ENCODE measurements around the gene IL7R. TPM values are rescaled to one million over a fixed set of nuclear protein-coding genes. Genes with fewer than 3 reads are reported as not detected.

The IL7R gene
- total and polyA plus RNA-seq, 2 of the 4 experiments (the other 2 are of a cell fraction): 40.7 to 71.7 TPM

DNA sequence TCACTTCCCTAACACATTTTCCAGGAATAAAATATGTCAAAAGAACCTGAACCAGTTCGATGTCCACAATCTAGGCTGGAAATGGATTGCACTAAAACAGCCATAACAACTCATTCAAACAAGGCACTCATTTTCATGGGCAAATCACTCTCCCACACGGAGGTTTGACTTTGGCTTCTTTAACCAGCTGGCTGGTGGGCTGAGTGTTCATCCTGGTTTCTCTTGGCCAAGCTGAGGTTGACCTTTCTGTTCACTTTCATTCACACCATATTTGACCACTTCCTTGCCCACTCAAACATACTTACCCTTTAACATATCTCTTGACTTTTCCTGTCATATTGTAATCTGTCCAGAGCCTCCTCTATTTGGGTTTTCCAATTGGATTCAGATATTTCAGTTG, 5.4 kb downstream of the IL7R start:
- peak overlapping the region; percentile 2; the same call in 1 of the 2 replicates for H3K56ac ChIP-seq (ENCODE audit: extremely low read depth, insufficient read depth, low read length)
- BruUV-seq (replicated peaks): no TSS peak
- H3K27me3 ChIP-seq (ENCODE audit: control insufficient read depth, insufficient read depth, low read length): no peaks in the 10 kb centered on the region
- 90% methylated on average over 2 of the region's 2 CpGs; no CpG with 5 or more reads in 1 of the 2 experiments for WGBS, 2 experiments (ENCODE audit: extremely low coverage in 2 of 2, insufficient read length in 1 of 2)
- H4K91ac ChIP-seq (ENCODE audit: insufficient read depth, low read depth, low read length): peak overlapping the region; percentile 77
- TF ChIP-seq MXI1 (IDR thresholded peaks at IDR 0.05; ENCODE audit: borderline replicate concordance, low read depth, low read length): no peak
- no peak for TF ChIP-seq MAZ (IDR thresholded peaks at IDR 0.05; ENCODE audit: borderline replicate concordance, low read depth, low read length)
- TF ChIP-seq BHLHE40 (IDR thresholded peaks at IDR 0.05; ENCODE audit: low read depth, low read length): no peak
- TF ChIP-seq POLR2A (IDR thresholded peaks at IDR 0.05; ENCODE audit: low read depth, low read length): no peak
- TF ChIP-seq CEBPB (IDR thresholded peaks at IDR 0.05; ENCODE audit: low read depth, low read length): no peak
- no peak for TF ChIP-seq RFX5 (IDR thresholded peaks at IDR 0.05; ENCODE audit: low read depth, low read length)
- no peak for TF ChIP-seq NFE2L2 (IDR thresholded peaks at IDR 0.05; ENCODE audit: low read depth, low read length)
- TF ChIP-seq, protein P1, sequence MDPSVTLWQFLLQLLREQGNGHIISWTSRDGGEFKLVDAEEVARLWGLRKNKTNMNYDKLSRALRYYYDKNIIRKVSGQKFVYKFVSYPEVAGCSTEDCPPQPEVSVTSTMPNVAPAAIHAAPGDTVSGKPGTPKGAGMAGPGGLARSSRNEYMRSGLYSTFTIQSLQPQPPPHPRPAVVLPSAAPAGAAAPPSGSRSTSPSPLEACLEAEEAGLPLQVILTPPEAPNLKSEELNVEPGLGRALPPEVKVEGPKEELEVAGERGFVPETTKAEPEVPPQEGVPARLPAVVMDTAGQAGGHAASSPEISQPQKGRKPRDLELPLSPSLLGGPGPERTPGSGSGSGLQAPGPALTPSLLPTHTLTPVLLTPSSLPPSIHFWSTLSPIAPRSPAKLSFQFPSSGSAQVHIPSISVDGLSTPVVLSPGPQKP (IDR thresholded peaks at IDR 0.05; ENCODE audit: borderline replicate concordance, low read depth, low read length): no peak
- no peak for TF ChIP-seq MAFK (IDR thresholded peaks at IDR 0.05; ENCODE audit: low read depth, low read length)
- TF ChIP-seq RAD21 (IDR thresholded peaks at IDR 0.05; ENCODE audit: low read length): no peak
- no peak for TF ChIP-seq SMC3 (IDR thresholded peaks at IDR 0.05; ENCODE audit: low read depth, low read length)
- TF ChIP-seq, protein P2, sequence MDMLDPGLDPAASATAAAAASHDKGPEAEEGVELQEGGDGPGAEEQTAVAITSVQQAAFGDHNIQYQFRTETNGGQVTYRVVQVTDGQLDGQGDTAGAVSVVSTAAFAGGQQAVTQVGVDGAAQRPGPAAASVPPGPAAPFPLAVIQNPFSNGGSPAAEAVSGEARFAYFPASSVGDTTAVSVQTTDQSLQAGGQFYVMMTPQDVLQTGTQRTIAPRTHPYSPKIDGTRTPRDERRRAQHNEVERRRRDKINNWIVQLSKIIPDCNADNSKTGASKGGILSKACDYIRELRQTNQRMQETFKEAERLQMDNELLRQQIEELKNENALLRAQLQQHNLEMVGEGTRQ (IDR thresholded peaks at IDR 0.05; ENCODE audit: low read depth, low read length): no peak
- TF ChIP-seq, protein P3, sequence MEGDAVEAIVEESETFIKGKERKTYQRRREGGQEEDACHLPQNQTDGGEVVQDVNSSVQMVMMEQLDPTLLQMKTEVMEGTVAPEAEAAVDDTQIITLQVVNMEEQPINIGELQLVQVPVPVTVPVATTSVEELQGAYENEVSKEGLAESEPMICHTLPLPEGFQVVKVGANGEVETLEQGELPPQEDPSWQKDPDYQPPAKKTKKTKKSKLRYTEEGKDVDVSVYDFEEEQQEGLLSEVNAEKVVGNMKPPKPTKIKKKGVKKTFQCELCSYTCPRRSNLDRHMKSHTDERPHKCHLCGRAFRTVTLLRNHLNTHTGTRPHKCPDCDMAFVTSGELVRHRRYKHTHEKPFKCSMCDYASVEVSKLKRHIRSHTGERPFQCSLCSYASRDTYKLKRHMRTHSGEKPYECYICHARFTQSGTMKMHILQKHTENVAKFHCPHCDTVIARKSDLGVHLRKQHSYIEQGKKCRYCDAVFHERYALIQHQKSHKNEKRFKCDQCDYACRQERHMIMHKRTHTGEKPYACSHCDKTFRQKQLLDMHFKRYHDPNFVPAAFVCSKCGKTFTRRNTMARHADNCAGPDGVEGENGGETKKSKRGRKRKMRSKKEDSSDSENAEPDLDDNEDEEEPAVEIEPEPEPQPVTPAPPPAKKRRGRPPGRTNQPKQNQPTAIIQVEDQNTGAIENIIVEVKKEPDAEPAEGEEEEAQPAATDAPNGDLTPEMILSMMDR (conservative IDR thresholded peaks at IDR 0.05; ENCODE audit: low read depth, low read length): no peak
- TF ChIP-seq FOS (IDR thresholded peaks at IDR 0.05; ENCODE audit: low read depth, low read length): no peak
- no peak for TF ChIP-seq CHD1 (IDR thresholded peaks at IDR 0.05; ENCODE audit: low read depth, low read length)
- TF ChIP-seq RCOR1 (IDR thresholded peaks at IDR 0.05; ENCODE audit: insufficient replicate concordance, low read length): no peak
- H3K18ac ChIP-seq (ENCODE audit: low read depth, low read length): peak overlapping the region; percentile 97
- no peaks in the 10 kb centered on the region for H4K20me1 ChIP-seq (ENCODE audit: insufficient read depth, low read length)
- peak overlapping the region; percentile 34; the same call in 1 of the 2 replicates for H3K4me2 ChIP-seq (ENCODE audit: low read depth, low read length)
- no peak for ATAC-seq (ENCODE audit: low read depth)
- in situ Hi-C loops (cut with MboI; ENCODE audit: low sequenced_read_pairs): no loop called here
- CTCF ChIA-PET: interaction anchor here (1.3 to 1.5 kb wide), 2 partner anchors 46 to 85 kb away, joined by 5 read pairs; no protein-coding TSS in a partner anchor
- H3K4me3 ChIP-seq (ENCODE audit: insufficient read depth, low read depth, low read length): no peak overlapping the region
- H2AK5ac ChIP-seq (ENCODE audit: low read depth, low read length): peak overlapping the region; percentile 46; the same call in 1 of the 2 replicates
- peak overlapping the region; percentile 9; the same call in 1 of the 2 replicates for H3K9ac ChIP-seq (ENCODE audit: low read depth, low read length)
- H4K5ac ChIP-seq (ENCODE audit: low read depth, low read length): peak overlapping the region; percentile 91
- H2AFZ ChIP-seq (replicated peaks; ENCODE audit: low read length, poor library complexity): no peak overlapping the region
- peak overlapping the region; percentile 70 for H3K23ac ChIP-seq (ENCODE audit: low read depth, low read length)
- peaks cover 14% of the 10 kb centered on the region for H3K4me1 ChIP-seq (ENCODE audit: control insufficient read depth, insufficient read depth, low read length)
- peak overlapping the region; percentile 61 for H3K27ac ChIP-seq (ENCODE audit: insufficient read depth, low read length)
- peak overlapping the region; percentile 21 to 91; a peak in 3 of 4 replicates for H4K8ac ChIP-seq (ENCODE audit: low read depth in 2 of 2, low read length in 2 of 2)
- peak overlapping the region; percentile 87 for H2BK5ac ChIP-seq (ENCODE audit: low read depth, low read length, poor library complexity, severe bottlenecking)
- dilution Hi-C loops (cut with HindIII; ENCODE audit: low sequenced_read_pairs, unreplicated experiment): no loop called here
- peak overlapping the region; percentile 83 for H2BK20ac ChIP-seq (ENCODE audit: low read depth, low read length)
- H3K14ac ChIP-seq (replicated peaks; ENCODE audit: low read depth, low read length): peak overlapping the region; percentile 90
- peaks cover 13 to 33% of the 10 kb centered on the region in 2 experiments for H3K79me1 ChIP-seq (ENCODE audit: low read depth in 1 of 2, low read length in 2 of 2)
- POLR2A ChIA-PET (ENCODE audit: unreplicated experiment): interaction anchor here (0.6 kb wide), 1 partner anchor 84 kb away, joined by 4 read pairs; no protein-coding TSS in a partner anchor
- peak overlapping the region; percentile 67; the same call in 2 of the 3 replicates for H2BK15ac ChIP-seq (ENCODE audit: low read depth, low read length)
- H2AK9ac ChIP-seq (replicated peaks; ENCODE audit: low read depth, low read length, poor library complexity): no peak overlapping the region
- H2BK120ac ChIP-seq (ENCODE audit: low read depth, low read length): peak overlapping the region; percentile 89
- DNase-seq: no peak
- H3K9me1 ChIP-seq (ENCODE audit: insufficient read depth, low read length): peaks cover 6% of the 10 kb centered on the region; the same call in 1 of the 2 replicates
- intact Hi-C loops (cut with micrococcal nuclease): no loop called here
- H3K9me3 ChIP-seq (ENCODE audit: control insufficient read depth, insufficient read depth, low read length): no peaks in the 10 kb centered on the region
- peaks cover 11% of the 10 kb centered on the region for H3K36me3 ChIP-seq (ENCODE audit: control insufficient read depth, insufficient read depth, low read length)
- H3K4ac ChIP-seq (ENCODE audit: low read depth, low read length): peak overlapping the region; percentile 81
